ENCODE measurements around the gene LPP.
A peak's percentile ranks its signal among the peaks of the same experiment; 100 is the strongest.

The LPP gene

GRCh38 chr3:188278717-188279324 lies 124.9 kb downstream of the LPP start:
- no peak for DNase-seq

DNA sequence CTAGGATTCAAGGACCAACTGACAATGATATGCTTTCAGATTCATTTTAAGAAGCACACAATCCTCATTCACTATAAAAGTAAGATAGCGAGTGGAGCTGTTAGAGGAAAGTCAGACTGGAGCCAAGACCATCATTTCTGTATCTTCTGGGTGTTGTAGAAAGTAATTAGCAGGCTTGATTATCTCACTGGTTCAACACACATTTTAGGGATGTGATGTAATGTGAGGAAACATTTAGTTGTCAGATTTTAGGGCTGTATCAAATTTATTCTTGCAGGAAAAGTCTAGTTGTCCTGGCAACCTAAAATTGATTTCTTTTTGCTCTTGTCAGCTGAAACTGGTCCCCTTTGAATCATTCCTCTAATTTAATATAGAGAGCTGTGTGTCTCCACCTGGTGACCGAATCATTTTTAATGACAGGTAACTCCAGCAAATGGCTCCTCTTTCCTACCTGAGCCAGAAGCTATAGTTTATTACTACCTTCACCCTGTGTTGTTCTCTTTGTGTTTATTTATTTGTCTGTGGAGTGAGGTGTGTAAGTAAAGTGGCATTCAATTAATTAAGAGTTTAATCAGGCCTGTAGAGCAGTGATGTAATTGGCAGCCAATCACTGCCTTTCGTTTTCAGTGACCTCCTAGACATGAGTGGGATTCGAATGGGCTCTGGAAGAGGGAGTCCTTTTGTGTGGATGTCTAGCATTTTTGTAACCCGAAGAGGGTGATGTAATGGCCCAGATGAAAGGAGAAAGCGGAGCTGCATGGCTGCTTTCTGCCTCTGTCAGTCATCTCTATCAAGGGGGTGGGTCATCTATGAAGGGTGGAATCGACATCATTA lies 125.8 kb downstream of the LPP start:
- no peak for DNase-seq

- no peak for DNase-seq
Observed at GRCh38 chr3:188280627-188281026, 126.7 kb downstream of the LPP start.

GRCh38 chr3:188282871-188283270 lies 128.9 kb downstream of the LPP start:
- DNase-seq = no peak

DNA sequence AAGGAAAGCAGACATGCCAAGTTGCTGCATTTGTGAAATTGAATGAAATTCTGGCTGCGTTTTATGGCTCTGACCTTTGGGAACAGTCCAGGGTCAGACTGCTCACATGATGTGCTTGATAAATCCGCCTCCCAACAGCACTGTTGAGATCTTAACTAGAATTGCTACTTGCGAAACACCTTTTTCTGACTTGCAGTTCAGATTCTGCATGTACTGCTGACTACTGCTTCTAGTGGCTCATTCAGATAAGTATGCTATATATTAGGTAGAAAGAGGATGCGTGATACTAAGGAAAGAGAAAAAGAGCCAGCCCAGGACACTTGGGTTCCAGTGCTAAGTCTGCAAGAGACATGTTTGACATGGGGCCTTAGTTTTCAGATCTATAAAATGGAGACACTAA lies 129.4 kb downstream of the LPP start:
- no peak for DNase-seq

GRCh38 chr3:188284455-188285212 lies 130.7 kb downstream of the LPP start:
- DNase-seq = no peak

- no peak for DNase-seq
Observed at GRCh38 chr3:188286087-188286513, 132.1 kb downstream of the LPP start.

- DNase-seq = no peak
Observed at GRCh38 chr3:188287339-188287738, 133.4 kb downstream of the LPP start.

DNA sequence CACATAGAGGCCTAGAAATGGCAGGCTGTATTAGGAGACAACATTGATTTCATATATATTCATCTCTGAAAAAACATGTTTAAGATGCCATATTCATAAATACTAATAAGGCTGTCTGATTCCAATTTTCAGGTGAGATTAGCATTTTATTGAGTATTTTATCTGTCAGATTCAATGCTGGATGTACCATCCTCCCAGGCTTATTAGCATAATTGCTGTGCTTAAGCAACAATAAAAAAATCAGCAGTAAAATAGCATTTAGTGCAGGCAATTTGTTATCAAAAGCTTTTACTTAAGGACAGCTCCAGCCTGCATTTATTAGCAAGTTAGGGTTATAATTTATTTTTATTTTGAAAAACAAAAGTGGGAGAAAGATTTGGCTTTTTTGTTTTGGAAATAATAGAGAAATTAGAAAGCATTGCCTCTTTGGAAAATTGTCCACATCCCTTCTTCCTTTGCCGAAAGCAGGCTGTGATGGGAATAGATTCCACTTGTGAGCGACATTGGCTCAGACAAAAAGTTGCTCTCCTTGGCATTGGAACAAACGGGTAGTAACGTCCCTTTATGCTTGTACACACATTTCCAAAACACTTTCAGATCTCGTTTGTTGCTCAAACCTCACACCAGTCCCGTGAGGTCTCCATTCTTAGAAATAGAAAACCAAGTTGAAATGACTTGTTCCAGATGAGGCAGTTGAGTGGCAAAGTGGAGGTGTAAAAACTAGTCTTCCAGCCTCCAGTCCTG lies 134.0 kb downstream of the LPP start:
- no peak for DNase-seq

DNA sequence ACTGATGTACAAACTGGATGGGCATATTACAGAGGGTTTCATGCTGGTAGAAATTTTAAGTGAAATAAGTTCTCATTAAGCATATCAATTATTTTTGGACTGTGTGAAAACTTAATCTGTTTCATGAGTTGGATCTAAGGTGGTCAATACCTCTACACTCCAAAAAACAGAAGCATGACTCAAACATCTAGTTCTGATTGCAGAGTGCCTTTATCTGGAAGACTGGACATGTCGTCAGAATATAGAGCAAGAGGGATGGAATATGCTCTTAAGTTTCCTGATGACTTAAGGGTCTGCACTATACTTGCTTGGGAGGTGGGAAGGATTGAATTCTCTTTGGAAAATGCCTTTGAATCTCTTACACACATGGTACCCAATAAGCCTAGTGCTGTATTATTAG lies 138.3 kb downstream of the LPP start:
- DNase-seq = no peak

GRCh38 chr3:188292827-188293226 lies 138.9 kb downstream of the LPP start:
- DNase-seq = no peak

DNA sequence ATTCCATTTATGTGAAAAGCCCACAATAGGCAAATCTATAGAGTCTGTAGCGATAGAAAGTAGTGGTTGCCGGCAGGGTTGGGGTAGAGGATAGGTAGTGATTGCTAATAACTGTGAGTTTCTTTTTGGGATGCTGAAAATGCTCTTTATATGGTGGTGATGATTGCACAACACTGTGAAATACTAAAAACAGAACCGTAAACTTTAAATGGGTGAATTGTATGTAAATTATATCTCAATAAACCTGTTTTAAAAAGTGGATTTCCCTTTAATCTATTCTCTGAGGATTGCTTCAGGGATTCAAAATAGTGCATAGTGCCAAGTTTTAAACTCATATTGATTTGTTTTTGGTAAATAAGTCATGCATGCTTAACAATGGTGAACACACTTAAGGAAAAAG lies 140.2 kb downstream of the LPP start:
- DNase-seq = no peak

DNA sequence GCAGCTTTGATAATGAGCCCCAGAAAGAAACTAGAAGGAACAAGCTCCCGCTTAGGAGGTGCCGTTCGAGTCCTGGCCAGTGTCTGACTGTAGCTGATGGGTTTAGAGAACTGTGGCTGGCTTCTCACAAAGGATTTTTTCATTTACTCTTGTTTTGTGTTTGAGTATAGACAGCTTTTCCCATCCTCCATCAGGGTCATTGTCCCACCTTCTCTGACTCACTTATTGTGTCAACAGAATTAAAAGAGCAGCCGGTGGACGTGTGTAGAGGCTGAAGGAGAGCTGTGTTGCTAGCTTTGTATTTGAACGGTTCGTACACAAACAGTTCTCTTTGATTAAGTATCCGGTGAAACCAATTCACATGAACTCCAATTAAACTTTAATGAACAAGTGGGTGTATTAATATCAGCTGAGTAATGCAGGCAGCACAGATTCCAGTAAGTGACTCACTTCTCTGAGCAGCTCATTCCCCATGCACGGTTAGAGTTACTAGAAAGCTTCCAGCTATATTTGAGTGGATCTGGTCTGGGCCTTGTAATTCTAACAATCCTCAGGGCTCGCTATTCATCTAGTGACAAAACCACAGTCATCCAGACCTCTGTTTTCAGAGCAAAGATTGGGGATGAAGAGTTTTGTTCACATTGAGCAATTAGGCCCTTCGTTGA lies 141.0 kb downstream of the LPP start:
- peak; percentile 27 for DNase-seq

DNA sequence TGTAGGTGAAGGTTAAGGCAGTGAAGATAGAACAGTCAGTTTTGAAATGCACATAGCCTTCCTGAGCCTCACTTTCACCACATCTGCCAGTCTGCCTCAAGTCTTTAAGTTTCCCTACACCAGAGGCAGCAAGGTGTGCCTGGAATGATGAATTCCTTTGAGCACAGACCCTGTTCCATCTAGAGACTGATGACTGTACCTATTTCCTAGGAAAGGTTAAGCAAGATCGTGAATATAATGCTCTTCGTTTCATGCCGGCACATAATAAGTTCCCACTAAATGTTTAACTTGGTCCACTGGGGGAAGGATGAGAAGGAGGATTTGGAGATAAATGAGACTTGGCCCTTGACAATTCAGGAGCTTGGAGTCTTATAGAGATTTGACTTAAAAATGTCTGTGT lies 141.9 kb downstream of the LPP start:
- no peak for DNase-seq

- no peak for DNase-seq
Observed at GRCh38 chr3:188296761-188297612, 143.0 kb downstream of the LPP start.

GRCh38 chr3:188298585-188298984 lies 144.6 kb downstream of the LPP start:
- DNase-seq = no peak

GRCh38 chr3:188299068-188299467 lies 145.1 kb downstream of the LPP start:
- DNase-seq = no peak

- no peak for DNase-seq
Observed at GRCh38 chr3:188299708-188300107, 145.8 kb downstream of the LPP start.

DNA sequence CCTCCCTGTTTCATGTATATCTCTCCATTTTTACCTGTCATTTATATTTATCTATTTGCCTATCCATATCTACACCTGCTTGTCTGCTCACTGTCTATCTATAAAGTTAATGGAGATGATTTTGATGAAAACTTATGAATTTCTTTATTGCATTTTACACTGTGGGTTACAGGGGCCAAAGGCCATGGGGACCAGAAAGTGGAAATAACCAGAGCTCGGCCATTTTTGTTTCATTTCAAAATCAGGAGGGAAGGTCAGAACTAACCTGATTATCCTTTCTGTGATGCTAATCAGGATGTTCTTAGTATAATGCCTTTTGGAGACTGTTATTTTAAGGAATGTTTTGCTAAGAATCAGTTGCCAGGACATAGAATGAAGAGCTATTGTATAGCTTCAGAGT lies 147.2 kb downstream of the LPP start:
- no peak for DNase-seq

GRCh38 chr3:188303286-188303799 lies 149.4 kb downstream of the LPP start:
- DNase-seq = no peak

DNA sequence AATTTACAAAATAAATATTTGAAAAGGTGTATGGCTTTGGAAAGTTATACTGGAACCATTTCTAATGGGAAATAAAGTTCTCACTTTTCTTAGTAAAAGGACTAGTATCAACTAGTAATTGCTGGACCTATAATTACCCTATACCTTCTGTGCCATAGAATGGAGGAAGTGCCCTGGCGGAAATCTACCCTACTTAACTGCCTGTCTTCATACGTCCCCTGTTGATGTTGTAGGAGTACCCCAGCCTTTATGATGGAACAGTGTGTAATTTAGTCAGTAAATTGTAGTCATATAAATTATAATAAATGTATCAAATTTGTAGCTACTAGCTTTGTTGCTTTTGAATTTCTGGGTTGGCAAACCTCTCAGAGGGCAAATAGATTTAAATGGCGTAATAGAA lies 149.9 kb downstream of the LPP start:
- DNase-seq = no peak

Measured in midbrain (tissue), 1 donor.